HG02943 (cell line): Measurements from ENCODE around the gene UTP20.
"Not testable (repeated sequence)": the region's sequence is repeated elsewhere in the genome, so short reads cannot be mapped to it uniquely, and the experiment has no call there.

Experiments used
- ATAC-seq: cut with Tn5 transposase; IDR thresholded peaks from one replicate; pipeline ENCODE4 v1.9.1; 2021; ENCODE audit warnings: mild to moderate bottlenecking, low read depth, moderate library complexity; ENCODE audit not compliant: unreplicated experiment

Gene UTP20

DNA sequence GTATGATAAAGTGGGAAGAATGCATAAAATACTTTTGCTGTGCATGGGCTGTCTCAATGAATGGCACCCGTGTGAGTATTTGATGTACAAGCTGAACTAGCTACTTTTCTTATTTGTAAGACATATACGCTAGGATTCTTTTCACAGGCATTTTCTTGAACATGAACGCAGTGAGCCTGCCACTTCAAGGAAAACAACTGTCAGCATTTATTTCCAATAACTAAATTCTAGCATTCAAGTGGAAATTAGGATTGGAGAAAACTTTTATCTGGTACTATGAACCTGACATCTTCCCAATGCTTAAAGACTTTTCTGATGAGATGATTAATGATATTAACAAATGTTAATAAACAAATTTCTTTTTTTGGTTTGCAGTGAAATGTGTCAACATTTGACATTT is 45.7 kb downstream of the UTP20 start:
- ATAC-seq, result no peak

DNA sequence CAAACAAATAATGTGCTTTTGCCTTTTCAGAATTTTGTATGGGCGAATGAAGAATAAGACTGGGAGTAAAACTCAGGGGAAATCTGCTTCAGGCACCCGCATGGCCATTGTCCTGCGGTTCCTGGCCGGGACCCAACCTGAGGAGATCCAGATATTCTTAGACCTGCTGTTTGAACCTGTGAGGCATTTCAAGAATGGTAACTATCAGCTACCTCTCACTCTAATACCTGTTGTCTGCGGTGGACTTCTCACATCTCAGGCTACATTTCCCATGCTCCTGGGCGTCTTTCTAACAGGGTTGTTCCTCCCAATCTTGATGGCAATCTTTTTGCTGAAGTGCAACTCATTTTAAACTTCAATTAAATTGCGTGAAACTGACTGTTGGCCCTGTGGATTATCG is 47.1 kb downstream of the UTP20 start:
- no peak for ATAC-seq

DNA sequence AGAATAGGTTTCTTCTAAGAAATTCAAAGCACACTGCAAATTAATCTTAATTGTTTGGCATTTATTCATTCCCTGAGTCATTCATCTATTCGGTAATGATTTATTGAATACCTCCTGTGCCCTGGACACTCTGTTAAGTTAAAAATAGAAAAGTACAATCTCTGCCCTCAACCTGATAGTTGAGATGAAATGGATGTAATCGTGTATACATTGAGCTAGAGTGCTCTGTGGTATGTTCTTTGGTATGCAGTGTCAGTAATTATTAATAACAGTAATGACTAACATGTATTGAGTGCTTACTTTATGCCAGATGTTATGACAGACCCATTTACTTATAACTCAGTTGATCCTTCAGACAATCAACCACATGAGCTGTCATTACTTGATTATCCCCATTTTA is 47.6 kb downstream of the UTP20 start:
- no peak for ATAC-seq

DNA sequence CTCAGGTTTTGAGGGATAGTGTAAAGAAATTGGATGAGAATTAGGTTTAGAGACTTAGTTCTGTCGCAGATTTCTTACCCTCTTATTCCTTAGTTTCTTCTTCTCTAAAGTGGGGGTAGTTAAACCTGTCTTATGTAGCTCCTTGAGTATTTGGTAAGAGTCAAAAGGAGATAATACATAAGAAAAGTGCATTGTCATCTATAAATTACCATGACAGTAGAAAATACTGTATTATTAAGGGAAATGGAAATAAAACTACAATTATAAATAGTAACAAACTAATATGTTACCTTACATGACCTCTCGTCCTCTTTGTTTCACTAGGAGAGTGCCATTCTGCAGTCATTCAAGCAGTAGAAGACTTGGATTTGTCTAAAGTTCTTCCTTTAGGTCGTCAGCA is 49.0 kb downstream of the UTP20 start:
- ATAC-seq, result no peak

DNA sequence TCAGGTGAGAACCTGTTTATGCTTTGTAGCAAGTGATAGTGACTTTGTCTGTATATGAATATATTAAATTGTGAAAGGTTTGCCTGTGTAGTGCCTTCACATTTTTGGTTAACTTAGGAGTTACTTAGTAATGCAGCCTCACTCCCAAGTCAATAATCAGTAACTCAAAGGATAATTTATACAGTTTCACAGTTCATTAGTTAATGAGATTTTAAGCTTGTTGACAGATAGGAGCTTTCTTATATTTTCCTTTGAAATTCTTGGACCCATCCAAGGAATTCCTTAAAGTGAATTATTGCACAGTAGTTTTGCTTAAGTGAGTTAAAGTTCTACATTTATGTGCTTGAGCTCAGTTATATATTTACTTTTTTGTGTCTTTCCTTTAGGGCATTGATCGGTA is 50.7 kb downstream of the UTP20 start:
- ATAC-seq, result no peak

DNA sequence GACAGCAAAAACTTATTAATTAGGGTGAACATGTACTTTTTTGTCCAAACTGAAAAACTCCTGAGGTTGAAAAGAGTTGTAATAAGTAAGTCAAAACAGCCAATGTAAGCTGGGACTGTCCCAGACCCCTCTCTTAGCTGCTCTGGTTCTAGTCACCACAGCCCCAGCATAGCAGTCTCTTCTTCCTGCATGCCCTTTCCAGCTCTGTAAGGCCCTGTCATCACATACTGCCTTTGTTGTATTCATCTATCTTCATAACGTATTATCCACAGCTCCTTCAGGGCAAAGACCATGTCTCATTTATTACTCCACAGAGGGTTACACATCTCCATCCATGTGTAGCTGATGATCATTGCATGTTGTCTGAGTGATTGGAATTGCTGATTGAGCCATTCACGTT is 56.5 kb downstream of the UTP20 start:
- ATAC-seq, result no peak

DNA sequence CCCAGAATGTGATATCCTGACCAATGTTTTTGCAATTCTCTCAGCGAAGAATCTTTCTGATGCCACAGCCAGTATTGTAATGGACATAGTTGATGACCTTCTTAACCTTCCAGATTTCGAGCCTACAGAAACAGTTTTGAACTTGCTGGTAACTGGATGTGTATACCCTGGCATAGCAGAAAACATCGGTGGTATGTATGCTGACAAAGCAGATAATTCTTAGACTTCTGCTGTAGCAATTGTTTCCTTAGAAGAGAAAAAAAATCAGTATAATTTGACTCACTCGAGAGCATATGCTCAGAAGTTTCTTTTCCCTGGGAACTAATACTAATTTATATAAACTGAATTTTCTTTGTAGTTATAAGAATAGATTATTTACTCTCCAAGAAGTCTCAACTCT is 58.2 kb downstream of the UTP20 start:
- ATAC-seq, result no peak

DNA sequence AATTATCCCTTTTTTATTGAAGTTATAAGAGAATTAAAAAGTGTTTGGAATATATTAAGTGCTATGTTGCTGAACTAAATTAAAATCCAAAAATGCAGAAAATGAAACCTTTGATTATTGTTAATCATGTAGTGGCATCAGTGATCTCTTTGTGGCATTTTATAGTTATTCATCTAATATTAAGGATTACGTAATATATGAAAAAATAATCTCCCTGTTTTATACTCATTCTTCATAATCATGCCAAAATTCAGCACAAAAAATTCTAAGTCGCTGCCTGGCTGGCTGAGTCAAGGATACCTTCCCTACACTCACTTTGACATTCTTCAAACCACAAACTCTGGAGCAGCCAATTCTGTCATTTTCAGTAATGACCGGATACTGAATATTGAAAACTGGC is 64.0 kb downstream of the UTP20 start:
- no peak for ATAC-seq

DNA sequence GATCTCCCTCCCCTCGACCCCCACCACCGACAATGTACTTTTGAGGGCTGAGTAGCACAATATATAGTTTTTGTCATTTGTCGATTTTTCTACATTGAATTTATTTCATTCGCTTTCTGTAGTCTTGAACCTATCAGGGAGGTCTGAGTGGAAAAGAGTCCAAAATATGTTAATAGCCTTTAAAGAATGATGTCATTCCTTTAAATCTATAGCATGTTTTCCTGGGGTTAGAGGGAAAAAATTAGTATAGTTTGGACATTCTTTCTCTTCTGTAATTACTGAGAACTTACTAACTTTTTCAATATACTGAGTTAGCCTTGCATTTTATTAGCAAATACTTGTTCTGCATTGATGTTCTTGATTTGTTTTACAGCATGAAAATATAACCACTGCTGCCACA is 71.8 kb downstream of the UTP20 start:
- no peak for ATAC-seq

DNA sequence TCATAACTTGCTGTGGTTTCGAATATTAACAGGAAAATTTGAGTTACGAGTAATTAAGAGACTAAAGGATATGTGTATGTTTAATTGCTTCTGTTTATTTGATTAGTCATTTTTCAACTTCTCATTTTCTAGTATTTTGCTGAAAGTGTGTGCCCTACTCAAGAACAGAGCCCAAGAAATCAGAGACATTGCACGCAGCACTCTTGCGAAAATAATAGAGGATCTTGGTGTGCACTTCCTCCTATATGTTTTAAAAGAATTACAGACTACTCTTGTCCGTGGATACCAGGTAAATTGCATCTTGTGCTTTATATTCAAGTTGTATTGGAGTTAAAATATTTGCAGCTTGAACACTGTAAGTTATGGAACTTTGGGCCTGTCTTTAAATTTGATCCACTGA is 76.9 kb downstream of the UTP20 start:
- no peak for ATAC-seq

DNA sequence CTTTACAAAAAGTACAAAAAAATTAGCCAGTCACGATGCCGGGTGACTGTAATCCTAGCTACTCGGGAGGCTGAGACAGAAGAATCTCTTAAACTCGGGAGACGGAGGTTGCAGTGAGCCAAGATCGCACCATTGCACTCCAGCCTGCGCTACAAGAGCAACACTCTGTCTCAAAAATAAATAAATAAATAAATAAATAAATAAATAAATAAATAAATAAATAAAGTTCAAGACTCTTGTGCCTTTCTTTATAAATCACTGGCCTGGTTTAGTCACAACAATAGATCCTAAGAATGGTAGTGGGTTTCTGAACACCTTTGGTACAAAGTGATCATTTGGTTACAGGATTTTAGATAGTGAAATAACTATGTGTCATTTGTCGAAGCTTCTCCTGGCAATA is 81.5 kb downstream of the UTP20 start:
- ATAC-seq, result no peak

DNA sequence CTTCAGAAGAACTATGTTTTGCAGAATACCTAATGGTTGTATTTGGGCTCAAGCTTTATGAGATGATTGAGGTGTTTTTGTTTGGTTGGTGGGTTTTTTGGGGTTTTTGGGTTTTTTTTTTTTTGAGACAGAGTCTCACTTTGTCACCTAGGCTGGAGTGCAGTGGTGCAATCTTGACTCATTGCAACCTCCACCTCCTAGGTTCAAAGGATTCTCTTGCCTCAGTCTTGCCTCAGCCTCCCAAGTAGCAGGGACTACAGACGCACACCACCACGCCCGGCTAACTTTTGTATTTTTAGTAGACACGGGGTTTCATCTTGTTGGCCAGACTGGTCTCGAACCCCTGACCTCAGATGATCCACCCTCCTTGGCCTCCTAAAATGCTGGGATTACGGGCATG is 88.1 kb downstream of the UTP20 start:
- ATAC-seq, result no peak

DNA sequence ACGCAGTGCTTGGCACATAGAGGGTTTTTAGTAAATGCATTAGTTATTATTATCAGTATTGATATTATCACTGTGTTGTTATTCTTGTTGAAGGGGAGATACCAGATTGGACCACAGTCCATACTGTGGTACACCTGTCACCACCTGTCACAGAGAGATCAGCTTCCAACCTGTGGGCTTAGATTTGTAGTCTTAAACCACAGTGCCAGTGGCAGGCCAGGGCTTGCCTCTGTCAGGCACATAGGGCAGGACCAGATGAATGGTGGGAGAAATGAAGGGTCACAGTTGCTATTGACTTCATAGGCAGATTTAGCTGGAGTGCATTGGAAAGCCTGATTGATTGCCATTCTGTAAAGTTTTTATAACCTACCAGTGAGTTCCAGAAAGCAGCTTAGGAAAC is 92.5 kb downstream of the UTP20 start:
- ATAC-seq, result no peak

DNA sequence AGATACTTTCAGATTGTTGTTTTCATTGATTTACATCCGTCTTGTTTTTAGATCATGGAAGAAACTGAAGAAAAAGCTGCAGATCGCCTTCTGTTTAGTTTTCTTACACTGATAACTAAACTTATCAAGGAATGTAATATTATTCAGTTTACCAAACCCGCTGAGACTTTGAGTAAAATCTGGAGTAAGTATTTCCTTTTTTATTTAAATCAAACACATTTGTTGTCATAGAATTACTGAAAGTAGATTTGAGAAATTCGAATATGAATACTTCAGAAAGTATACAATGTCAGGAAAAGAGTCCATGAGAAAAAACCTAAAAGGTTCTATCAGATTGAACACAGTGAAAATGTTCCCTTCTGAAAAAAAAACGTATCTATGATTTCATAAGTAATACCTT is 95.7 kb downstream of the UTP20 start:
- no peak for ATAC-seq

DNA sequence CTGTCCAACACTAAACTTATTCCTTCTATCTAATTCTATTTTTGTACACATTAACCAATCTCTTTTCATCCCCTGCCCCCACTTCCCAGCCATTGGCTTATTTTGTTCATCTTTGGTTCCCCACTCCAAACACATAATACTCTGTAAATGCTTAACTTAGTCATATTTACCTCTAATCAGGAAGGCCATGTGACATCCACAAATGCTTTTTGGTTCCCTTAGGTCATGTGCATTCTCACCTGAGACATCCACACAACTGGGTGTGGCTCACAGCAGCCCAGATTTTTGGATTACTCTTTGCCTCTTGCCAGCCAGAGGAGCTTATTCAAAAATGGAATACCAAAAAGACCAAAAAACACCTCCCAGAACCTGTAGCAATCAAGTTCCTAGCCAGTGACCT is 99.2 kb downstream of the UTP20 start:
- ATAC-seq, result no peak

DNA sequence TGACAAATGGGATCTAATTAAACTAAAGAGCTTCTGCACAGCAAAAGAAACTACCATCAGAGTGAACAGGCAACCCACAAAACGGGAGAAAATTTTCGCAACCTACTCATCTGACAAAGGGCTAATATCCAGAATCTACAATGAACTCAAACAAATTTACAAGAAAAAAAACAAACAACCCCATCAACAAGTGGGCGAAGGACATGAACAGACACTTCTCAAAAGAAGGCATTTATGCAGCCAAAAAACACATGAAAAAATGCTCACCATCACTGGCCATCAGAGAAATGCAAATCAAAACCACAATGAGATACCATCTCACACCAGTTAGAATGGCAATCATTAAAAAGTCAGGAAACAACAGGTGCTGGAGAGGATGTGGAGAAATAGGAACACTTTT is 111.3 kb downstream of the UTP20 start:
- ATAC-seq, result not testable (repeated sequence)

DNA sequence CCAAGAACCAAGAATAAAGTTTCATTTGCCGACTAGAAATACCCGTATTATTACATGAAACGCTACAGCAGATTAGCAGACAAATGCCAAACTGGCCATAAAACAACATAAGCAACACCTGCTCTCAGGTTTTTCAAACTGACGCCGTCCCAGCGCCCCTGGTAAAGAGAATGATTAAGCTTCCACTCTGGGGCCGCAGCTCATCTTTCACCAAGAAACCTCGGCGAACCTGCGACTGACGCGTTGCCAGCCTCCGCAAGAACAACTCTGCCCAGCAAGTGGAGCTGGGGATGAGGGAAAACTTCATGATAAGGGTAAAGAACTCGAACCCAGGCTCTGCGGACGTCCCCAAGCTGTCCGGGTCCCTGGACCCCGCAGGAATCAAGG is 127.1 kb downstream of the UTP20 start:
- peak; percentile 22 for ATAC-seq

DNA sequence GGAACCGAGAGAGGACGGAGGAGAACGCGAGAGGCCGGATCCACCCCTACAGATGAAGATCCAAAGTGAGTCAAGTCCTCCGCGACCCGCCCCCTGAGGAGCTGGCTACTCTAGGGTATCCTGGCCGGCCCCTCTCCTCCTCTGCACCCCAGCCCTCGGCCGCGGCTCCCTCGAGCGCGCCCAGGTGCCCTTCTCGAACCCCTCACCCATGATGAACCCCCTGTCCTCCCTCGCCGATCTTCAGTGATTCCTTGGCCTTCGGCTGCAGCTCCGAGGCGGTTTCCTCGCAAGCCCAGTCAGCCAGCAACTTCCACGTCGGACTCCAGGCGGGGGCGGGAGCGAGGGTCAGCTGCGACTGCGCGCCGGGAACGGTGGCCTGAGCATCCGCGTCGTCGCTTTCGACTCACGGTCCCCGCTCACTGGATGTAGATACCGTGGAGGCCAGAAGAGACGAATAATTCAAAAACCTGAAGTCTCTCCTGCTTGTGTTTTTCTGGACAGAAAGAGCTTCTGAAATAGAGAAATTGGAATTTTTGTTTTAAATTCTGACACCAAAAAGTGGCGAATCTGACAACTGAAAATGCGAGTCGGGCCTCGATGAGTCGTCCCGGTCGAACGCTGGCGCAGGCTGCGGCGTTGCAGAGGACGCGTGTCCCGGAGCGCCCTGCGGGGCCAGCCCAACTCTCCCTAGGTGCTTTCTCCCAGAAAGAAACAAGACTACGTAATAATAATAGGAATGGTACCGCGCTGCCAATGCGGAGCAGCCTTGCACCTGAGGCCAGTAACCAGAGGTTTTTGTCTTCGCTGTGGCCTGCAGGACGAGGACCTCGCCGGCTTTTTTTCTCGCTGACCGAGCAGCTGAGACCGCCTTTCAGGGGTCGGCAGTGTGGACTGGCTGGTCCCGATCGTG is 127.8 kb downstream of the UTP20 start, which contains the start of gene ARL1:
TSS of gene ARL1 (minus strand) at position 337 of the 910 bp plus-strand sequence. CDS start at position 210, 127 bp downstream.
- ATAC-seq, result peak; percentile 72

DNA sequence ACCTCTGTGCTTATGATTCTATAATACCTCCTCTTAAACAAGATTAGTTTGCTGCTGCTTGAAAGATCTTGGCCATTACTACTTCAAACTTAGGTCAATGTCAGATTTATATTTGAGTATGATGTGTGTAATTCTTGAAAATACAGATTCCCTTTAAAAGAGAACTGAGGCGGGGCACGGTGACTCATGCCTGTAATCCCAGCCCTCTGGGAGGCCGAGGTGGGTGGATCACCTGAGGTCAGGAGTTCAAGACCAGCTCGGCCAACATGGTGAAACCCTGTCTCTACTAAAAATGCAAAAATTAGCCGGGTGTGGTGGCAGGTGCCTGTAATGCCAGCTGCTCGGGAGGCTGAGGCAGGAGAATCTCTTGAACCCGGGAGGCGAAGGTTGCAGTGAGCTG is 130.3 kb downstream of the UTP20 start:
- ATAC-seq, result not testable (repeated sequence)

DNA sequence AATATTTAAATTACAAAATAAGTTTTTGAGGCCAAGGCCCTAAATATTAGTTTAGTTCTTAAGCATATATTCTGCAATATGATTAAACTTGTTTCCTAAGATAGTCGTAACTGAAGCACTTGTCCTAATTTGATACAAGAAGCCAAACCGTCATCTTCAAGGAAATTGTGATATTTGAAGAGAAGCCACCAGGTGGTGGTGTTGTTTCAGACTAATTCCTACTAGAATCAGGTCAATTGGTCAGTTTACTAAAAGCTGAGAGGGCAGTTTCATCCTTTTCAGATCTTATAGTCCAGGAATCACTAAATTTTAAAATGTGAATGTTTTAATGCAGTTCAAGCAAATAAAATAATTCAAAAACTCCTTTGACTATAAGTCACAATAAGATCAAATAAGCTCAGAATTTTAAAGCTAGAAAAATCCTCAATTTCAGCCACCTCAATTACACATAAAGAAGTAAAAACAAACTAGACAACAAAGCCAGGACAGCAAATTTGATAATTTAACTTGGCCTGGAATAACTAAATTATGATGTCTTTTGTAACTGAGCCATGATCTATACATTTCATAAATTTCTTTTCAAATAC is 134.7 kb downstream of the UTP20 start:
- ATAC-seq, result no peak

DNA sequence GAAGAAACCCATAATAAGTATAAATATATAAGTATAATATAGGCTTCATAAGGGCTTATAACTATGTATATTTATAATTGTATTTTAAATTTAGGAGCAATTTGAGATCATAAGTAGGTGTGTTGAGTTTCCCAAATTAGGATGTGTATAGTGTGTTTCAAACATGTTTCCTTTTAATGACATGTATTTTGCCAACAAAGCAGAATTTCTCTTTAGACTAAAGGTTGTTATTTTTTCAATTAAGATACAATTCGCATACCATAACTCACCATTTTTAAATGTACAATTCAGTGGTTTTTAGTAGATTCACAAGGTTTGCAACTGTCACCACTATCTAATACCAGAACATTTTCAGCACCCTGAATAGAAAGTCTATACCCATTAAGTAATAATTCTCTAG is 135.3 kb downstream of the UTP20 start:
- no peak for ATAC-seq

DNA sequence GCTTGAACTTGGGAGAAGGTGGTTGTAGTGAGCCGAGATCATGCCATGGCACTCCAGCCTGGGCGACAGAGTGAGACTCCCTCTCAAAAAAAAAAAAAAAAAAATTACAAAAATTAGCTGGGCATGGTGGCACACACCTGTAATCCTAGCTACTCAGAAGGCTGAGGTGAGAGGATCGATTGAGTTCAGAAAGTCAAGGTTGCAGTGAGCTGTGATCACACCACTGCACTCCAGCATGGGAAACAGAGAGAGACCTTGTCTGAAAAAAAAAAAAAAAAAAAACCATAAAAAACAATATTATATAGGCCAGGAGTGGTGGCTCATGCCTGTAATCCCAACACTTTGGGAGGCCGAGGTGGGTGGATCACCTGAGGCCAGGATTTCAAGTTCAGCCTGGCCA is 142.2 kb downstream of the UTP20 start:
- not testable (repeated sequence) for ATAC-seq
